GM13977 (cell line): Measurements from ENCODE around the gene RASGRF2.

Source experiments
- DNase-seq: peaks from one replicate; pipeline ENCODE4 v3.0.0; 2012; ENCODE audit warnings: low spot score
- CTCF ChIP-seq: IDR thresholded peaks from 2 replicates; pipeline ENCODE4 v1.5.1; 2012; ENCODE audit warnings: mild to moderate bottlenecking, control low read depth; ENCODE audit not compliant: insufficient read depth; ENCODE audit errors: extremely low read depth, missing control alignments
- in situ Hi-C: fragments of 300-500 bp; cut with MboI; formaldehyde crosslinking; loops from one replicate; pipeline ENCODE4 v1.12.0; 2022; ENCODE audit warnings: low sequenced_read_pairs, low pct_unique_long_range_greater_than_20kb, mixed read lengths, inconsistent platforms; ENCODE audit not compliant: unreplicated experiment

Gene RASGRF2

GRCh38 chr5:81182396-81183390 is 222.5 kb downstream of the RASGRF2 start:
- TF ChIP-seq CTCF = no peak
- DNase-seq = no peak
- in situ Hi-C loops = loop anchor here (25.0 kb wide), 1 partner anchor 495 kb away; no protein-coding TSS in a partner anchor

- in situ Hi-C loops = loop anchor here (25.0 kb wide), 1 partner anchor 497 kb away; no protein-coding TSS in a partner anchor
- TF ChIP-seq CTCF = no peak
- DNase-seq = no peak
These were observed 223.9 kb downstream of the RASGRF2 start for GRCh38 chr5:81183811-81184748.

GRCh38 chr5:81184749-81185110 is 224.6 kb downstream of the RASGRF2 start:
- in situ Hi-C loops = loop anchor here (25.0 kb wide), 1 partner anchor 497 kb away; no protein-coding TSS in a partner anchor
- DNase-seq = no peak
- no peak for TF ChIP-seq CTCF

GRCh38 chr5:81187885-81188284 is 227.7 kb downstream of the RASGRF2 start:
- DNase-seq = peak; percentile 30
- in situ Hi-C loops = loop anchor here (25.0 kb wide), 1 partner anchor 501 kb away; no protein-coding TSS in a partner anchor
- TF ChIP-seq CTCF = no peak

- TF ChIP-seq CTCF = no peak
- DNase-seq = no peak
- in situ Hi-C loops = loop anchor here (25.0 kb wide), 1 partner anchor 502 kb away; no protein-coding TSS in a partner anchor
These were observed 228.8 kb downstream of the RASGRF2 start for GRCh38 chr5:81188962-81189361.
